ENCODE results near the gene ZNF853. TPM values are rescaled to one million over a fixed set of nuclear protein-coding genes. Genes with fewer than 3 reads are reported as not detected.

ZNF853 gene
- total and polyA plus RNA-seq, 10 of the 15 experiments (the other 5 are each of a cell fraction or from before 2014, with no cell fraction given), result 0.04 to 0.26 (median 0.05) TPM; not detected in 4

DNA sequence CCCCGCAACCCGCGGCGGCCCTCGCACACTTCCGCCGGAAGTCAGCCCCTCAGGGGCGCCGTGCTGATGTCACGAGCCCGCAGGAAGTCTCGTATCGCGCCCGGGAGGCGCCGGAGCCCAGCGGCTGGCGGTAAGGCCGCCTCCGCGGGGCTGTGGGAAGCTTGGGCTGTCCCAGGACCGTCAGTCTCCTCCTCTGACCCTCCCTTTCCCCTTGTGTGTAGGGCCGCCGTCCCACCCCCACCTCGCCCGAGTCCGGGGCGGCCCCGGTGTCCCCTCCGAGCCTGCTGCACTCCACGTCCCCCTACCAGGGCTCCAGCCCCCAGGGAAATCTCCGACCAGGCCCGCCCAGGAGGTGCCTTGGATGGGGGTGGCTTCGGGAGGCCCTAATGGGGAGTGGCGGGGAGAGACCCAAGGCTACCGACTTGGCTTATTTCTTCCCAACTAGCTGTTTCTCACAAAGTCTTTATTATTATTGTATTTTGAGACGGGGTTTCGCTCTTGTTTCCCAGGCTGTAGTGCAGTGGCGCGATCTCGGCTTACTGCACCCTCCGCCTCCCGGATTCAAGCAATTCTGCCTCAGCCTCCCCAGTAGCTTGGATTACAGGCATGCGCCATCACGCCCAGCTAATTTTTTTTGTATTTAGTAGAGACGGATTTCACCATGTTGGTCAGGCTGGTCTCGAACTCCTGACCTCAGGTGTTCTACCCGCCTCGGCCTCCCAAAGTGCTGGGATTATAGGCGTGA is 37.9 kb upstream of the ZNF853 start, which contains the start of gene ZDHHC4 (continued):
- TF ChIP-seq, protein P1, sequence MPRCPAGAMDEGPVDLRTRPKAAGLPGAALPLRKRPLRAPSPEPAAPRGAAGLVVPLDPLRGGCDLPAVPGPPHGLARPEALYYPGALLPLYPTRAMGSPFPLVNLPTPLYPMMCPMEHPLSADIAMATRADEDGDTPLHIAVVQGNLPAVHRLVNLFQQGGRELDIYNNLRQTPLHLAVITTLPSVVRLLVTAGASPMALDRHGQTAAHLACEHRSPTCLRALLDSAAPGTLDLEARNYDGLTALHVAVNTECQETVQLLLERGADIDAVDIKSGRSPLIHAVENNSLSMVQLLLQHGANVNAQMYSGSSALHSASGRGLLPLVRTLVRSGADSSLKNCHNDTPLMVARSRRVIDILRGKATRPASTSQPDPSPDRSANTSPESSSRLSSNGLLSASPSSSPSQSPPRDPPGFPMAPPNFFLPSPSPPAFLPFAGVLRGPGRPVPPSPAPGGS (IDR thresholded peaks at IDR 0.05; ENCODE audit: borderline replicate concordance, insufficient read depth, low read depth, low read length, poor library complexity, severe bottlenecking), result no peak
- TF ChIP-seq SMARCA5 (IDR thresholded peaks at IDR 0.05) (0 out of 2 replicates have a peak, but pooled peaks have one; percentile 16), CREM (IDR thresholded peaks at IDR 0.05; ENCODE audit: low read depth) (peak; percentile 93)

- Histone ChIP-seq H3K79me2 (ENCODE audit: control insufficient read depth, insufficient read depth, low read length) (peaks cover 7% of the 10 kb centered on the region), H3K27ac (ENCODE audit: control insufficient read depth, insufficient read depth) (0 out of 2 replicates have a peak overlapping the region, but pooled peaks have one; percentile 75), H3K27me3 (replicated peaks in 1 of 2; ENCODE audit: control insufficient read depth in 2 of 2, insufficient read depth in 2 of 2, low read length in 1 of 2) (no peaks in the 10 kb centered on the region), H3K9ac (ENCODE audit: control insufficient read depth, insufficient read depth, low read length) (peak overlapping the region; percentile 89), H3K4me1 (ENCODE audit: control insufficient read depth, insufficient read depth, low read length) (peaks cover 29% of the 10 kb centered on the region), H3K4me3 (peak overlapping the region; percentile 98), H3K4me2 (ENCODE audit: control insufficient read depth, insufficient read depth) (peak overlapping the region; percentile 59), H4K20me1 (ENCODE audit: control insufficient read depth, insufficient read depth) (no peaks in the 10 kb centered on the region), H3K9me3 (replicated peaks; ENCODE audit: control insufficient read depth, insufficient read depth, low read length) (no peaks in the 10 kb centered on the region; the same call in 2 of the 3 replicates), H3K36me3 (ENCODE audit: control insufficient read depth in 2 of 2, insufficient read depth in 2 of 2, low read length in 1 of 2) (peaks cover 0 to 9% of the 10 kb centered on the region in 2 experiments; a peak in 2 of 4 replicates), H2AFZ (ENCODE audit: control insufficient read depth, low read depth, low read length) (no peak overlapping the region)
- ChIA-PET SMC1A (ENCODE audit: uncharacterized antibody, unreplicated experiment) (interaction anchor here (0.6 to 2.0 kb wide), 3 partner anchors 13 to 1801 kb away, joined by 3 to 7 read pairs (median 3); no protein-coding TSS in a partner anchor), CTCF (interaction anchor here (0.8 to 5.1 kb wide), 4 partner anchors 10 to 63 kb away, joined by 3 to 38 read pairs (median 9); partner anchors contain the start of gene INTS15), POLR2A (interaction anchor here (0.6 to 1.8 kb wide), 4 partner anchors 10 to 1084 kb away, joined by 4 to 11 read pairs (median 4); partner anchors contain the start of gene INTS15), RAD21 (ENCODE audit: unreplicated experiment) (interaction anchor here (0.7 to 0.9 kb wide), 3 partner anchors 11 to 63 kb away, joined by 3 read pairs; partner anchors contain the start of gene INTS15)
- TF ChIP-seq SMARCA5 (IDR thresholded peaks at IDR 0.05) (0 out of 2 replicates have a peak, but pooled peaks have one; percentile 31), PAX5 (IDR thresholded peaks at IDR 0.05; ENCODE audit: borderline replicate concordance, low read depth, low read length) (no peak)
- intact Hi-C loops (cut with micrococcal nuclease; ENCODE audit: unreplicated experiment) (loop anchor here (5.0 kb wide), 1 partner anchor 59 kb away; the partner anchor contains the start of gene ZNF316), in situ Hi-C loops (cut with MboI) (no loop called here)
- DNase-seq (ENCODE audit: low read depth, low spot score) (no peak), FAIRE-seq (no peak), ATAC-seq (no peak)
- TSS peak; percentile 65 for BruUV-seq (replicated peaks)
- 89% methylated on average over 18 of the region's 18 CpGs for WGBS (ENCODE audit: insufficient coverage, insufficient replicate concordance, low lambda C conversion rate, missing lambda C conversion rate)
Measured at GRCh38 chr7:6578114-6579084, 37.0 kb upstream of the ZNF853 start.
